ES-I3 (cell line): ENCODE measurements around the gene PIEZO2.

Experiments used
- H3K36me3 ChIP-seq: 2 replicates; pipeline ENCODE4 v1.6.1; 2013; ENCODE audit warnings: mild to moderate bottlenecking, low read length, control low read depth, moderate library complexity; ENCODE audit not compliant: insufficient read depth
- H3K4me1 ChIP-seq: 2 replicates; pipeline ENCODE4 v1.6.1; 2013; ENCODE audit warnings: mild to moderate bottlenecking, control low read depth, low read length; ENCODE audit not compliant: insufficient read depth
- H3K9ac ChIP-seq: 2 replicates; pipeline ENCODE4 v1.6.1; 2013; ENCODE audit warnings: low read depth, mild to moderate bottlenecking, low read length, moderate library complexity
- H3K9me3 ChIP-seq: 2 replicates; pipeline ENCODE4 v1.6.1; 2013; ENCODE audit warnings: mild to moderate bottlenecking, low read length, moderate library complexity; ENCODE audit not compliant: control insufficient read depth, insufficient read depth

PIEZO2 gene

DNA sequence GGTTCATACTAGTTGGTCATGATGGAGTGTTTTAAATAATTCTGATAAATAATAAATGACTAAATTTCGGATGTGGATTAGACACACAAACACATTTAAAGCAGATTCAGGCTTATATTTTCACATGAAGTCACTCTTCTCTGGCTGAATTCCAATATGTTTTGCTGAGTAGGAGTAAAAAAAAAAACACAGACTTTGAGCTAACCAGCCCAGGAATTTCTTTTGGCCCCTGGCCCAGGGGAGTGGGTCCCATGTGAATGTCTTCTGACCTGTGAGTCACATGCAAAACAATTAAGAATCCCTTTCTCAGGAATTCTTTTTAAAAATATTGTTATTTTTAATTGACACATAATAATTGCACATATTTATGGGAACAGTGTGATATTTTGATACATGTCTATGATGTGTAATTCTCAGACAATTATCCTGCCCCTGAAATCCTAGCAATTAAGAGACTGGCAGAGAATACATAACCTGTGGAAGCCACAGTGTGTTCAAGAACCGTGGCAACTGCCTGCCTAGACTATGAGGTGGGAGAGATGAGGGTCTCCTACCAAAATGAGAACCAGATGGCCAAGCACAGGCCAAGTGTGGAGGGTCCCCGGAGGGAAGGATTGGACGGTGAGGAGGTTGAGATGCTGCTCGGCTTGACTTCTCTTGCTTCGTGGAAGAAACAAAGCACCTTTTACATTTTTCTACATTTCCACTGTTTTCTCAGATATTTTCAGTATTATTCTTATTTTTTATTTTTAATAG, 236.4 kb downstream of the PIEZO2 start:
- Histone ChIP-seq H3K9ac (no peak overlapping the region), H3K36me3 (no peaks in the 10 kb centered on the region), H3K9me3 (no peaks in the 10 kb centered on the region), H3K4me1 (no peaks in the 10 kb centered on the region)

DNA sequence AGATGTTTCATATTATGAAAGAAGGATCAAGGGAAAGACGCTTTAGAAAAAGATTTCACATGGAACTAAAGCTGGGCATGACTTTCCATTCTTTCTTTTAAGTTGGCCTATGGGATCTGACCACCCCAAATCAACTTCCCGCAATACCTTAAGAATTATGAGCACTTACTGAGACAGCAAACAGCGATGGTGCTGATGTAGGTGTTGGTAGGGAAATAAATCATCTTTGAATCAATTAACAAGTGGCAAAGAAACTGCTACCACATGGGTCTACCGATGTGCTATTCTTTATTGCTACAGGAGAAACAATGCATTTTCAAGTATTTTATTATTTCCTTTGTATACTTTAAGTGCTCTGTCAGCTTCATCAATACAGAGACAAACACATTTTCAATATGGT, 239.6 kb downstream of the PIEZO2 start:
- no peaks in the 10 kb centered on the region for H3K9me3 ChIP-seq
- no peaks in the 10 kb centered on the region for H3K36me3 ChIP-seq
- no peak overlapping the region for H3K9ac ChIP-seq
- H3K4me1 ChIP-seq: no peaks in the 10 kb centered on the region

DNA sequence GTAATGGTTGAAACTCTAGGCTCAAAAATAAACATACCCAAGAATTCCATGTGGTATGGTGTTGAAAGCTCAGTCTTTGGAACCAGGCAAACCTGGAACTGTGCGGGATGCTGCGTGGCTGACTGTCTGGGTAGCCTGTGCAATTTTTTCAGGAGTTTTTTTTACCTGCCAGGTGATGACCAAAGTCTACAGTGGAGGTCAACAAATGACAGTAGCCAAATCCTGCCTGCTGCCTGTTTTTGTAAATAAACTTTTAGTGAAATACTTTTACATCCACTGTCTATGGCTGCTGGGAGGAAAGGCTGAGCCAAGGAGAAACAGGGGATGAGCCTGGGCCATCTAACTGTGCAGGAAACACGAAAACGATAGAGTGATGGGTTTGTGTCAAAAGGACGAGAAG, 240.6 kb downstream of the PIEZO2 start:
- Histone ChIP-seq H3K4me1 (no peaks in the 10 kb centered on the region), H3K9ac (no peak overlapping the region), H3K36me3 (no peaks in the 10 kb centered on the region), H3K9me3 (no peaks in the 10 kb centered on the region)

DNA sequence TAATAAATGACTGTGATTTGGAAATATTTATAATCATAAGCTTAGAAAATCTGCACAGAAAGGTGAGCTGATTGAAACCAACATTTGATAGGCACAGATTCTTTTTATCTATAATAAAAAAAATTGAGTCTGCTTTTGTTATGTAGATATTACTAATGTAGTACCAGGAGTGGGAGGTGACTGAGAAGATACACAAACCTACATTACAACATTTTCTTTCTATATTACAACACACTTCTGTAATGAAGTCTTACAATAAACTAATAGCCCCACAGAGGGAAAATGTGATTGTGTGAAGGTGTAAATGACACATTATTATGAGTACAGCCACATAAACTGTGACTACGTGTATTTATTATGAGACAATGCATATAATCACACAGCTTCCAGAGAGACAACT, 241.6 kb downstream of the PIEZO2 start:
- Histone ChIP-seq H3K4me1 (no peaks in the 10 kb centered on the region), H3K9ac (no peak overlapping the region), H3K36me3 (no peaks in the 10 kb centered on the region), H3K9me3 (no peaks in the 10 kb centered on the region)

DNA sequence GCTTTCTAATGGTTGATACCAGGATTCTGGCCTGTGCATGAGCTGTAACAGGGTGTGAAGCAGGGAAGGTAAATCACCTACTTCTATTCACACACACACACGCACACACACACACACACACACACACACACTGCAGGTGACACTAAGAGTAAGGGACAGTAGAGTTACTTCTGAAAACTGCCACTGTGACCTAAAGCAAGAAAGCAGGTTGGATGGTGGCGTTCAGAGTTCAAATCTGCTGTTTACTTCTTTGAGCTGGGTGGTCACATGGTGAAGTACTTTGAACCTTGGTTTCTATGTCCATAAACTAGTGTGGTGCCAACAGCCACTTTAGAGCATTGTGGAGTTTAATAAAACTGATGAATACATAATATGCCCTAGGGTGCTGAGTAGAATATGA, 248.0 kb downstream of the PIEZO2 start:
- no peak overlapping the region for H3K9ac ChIP-seq
- no peaks in the 10 kb centered on the region for H3K36me3 ChIP-seq
- H3K4me1 ChIP-seq: no peaks in the 10 kb centered on the region
- H3K9me3 ChIP-seq: no peaks in the 10 kb centered on the region

DNA sequence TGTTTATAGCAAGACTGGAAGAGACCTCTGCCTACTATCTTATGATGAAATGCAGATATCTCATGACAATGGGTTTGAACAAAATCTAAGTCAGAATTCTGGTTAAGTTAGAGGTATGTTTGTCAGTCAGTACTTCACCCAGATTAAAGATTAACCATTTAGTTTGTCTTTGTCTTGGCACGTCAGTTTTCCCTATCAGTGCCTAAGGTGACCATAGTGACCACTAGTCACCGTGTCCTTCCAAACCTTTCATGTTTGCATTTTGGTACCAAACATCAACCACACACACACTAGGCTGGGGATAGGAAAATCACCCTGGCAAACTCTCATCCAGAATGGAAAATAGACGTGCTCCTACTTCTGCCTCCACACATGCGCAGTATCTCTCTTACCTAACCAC, 248.9 kb downstream of the PIEZO2 start:
- H3K9me3 ChIP-seq: no peaks in the 10 kb centered on the region
- no peaks in the 10 kb centered on the region for H3K36me3 ChIP-seq
- H3K9ac ChIP-seq: no peak overlapping the region
- no peaks in the 10 kb centered on the region for H3K4me1 ChIP-seq

DNA sequence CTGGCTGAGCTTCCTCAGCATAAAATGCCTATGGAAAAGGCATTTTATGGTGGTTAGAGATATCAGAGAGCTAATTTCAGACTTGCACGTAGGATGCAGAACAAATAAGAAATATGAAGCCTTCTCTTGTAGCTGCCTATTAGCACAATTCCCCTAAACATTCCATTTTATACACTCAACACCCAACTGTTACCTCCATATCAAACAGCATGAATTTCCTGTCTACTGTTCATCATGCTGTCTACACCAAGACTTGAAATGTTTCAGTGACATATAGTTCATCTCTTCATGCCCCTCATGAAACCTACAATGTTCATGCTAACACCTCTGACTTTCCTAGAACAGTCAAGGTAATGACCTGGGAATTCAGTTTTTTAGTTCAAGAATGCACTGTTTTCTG, 249.9 kb downstream of the PIEZO2 start:
- Histone ChIP-seq H3K36me3 (no peaks in the 10 kb centered on the region), H3K4me1 (no peaks in the 10 kb centered on the region), H3K9ac (no peak overlapping the region), H3K9me3 (no peaks in the 10 kb centered on the region)

DNA sequence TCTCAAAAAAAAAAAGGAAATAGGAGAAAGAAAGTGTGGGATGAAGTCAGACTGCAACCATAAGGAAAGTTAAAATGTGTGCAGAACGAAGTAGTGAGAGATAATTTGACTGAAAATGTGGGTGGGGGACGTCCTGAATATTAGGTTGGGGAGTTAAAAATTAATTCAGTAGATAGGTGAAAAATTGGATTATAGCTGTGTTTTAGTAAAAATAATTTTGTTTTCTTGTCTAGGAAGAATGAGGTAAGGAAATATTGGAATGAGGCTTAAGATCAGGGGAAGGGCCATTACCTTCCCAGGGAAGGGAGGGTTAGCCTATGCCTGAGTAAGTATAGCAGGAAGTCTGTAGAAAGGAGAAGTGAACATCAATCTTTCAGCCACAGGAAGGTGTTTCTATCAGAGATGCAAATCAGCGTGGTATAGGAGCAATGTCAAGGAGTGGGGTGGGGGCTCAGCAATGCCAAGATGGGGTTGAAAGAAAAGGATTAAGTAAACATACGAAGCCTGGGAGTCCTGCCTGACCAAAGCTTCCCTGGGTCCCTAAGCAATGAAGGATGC, 250.9 kb downstream of the PIEZO2 start:
- no peak overlapping the region for H3K9ac ChIP-seq
- no peaks in the 10 kb centered on the region for H3K4me1 ChIP-seq
- H3K36me3 ChIP-seq: no peaks in the 10 kb centered on the region
- no peaks in the 10 kb centered on the region for H3K9me3 ChIP-seq

DNA sequence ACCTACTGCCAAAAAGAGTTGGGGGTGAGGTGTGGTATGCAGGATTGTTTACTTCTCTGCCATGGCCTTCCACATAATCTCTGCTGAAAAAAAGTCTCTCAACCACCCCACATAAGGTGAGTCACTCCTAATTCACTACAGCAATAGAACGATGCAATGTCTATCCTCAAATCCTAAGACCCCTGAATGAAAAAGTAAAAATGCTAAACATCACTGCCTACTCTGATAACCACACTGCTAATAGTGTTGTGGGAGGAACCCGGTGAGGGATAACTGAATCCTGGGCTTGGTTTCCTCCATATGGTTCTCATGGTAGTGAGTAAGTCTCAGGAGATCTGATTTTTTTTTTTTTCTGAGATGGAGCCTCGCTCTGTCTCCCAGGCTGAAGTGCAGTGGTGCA, 252.5 kb downstream of the PIEZO2 start:
- Histone ChIP-seq H3K4me1 (no peaks in the 10 kb centered on the region), H3K9me3 (no peaks in the 10 kb centered on the region), H3K36me3 (no peaks in the 10 kb centered on the region)

DNA sequence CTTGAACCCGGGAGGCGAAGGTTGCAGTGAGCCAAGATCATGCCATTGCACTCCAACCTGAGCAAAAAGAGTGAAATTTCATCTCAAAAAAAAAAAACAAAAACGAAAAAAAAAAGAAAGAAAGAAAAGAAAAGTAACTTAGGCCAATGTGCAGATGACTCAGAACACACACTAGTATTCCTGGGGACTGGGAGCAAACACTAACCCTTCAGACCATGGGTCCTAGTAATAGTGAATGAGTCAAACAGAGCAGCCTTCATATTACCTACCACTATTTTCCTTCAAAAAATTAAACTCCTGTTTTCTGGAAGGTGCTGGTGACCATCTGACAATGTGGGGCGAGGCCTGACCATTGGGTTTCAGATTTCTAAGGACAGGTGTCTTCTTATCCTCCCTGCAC, 253.4 kb downstream of the PIEZO2 start:
- Histone ChIP-seq H3K9me3 (no peaks in the 10 kb centered on the region), H3K9ac (no peak overlapping the region), H3K4me1 (no peaks in the 10 kb centered on the region), H3K36me3 (no peaks in the 10 kb centered on the region)

More for the DNA sequence above, 252.5 kb downstream of the PIEZO2 start:
- no peak overlapping the region for H3K9ac ChIP-seq

DNA sequence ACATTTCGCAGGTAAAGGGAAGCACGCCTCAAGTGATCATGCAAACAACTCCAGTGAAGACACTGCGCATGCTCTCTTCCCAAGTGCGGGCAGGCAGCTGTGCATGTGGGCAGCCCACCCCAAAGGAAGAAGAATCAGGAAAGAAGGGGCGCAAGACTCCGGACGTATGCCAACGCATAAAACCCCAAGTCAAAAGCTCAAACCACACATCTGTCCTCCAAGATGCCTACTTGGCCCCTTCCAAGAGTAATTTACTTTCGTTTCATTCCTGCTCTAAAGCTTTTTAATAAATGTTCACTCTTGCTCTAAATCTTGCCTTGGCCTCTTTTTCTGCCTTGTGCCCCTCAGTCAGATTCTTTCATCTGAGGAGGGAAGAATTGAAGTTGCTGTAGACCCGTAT, 254.9 kb downstream of the PIEZO2 start:
- H3K36me3 ChIP-seq: no peaks in the 10 kb centered on the region
- H3K9ac ChIP-seq: no peak overlapping the region
- H3K9me3 ChIP-seq: no peaks in the 10 kb centered on the region
- no peaks in the 10 kb centered on the region for H3K4me1 ChIP-seq

DNA sequence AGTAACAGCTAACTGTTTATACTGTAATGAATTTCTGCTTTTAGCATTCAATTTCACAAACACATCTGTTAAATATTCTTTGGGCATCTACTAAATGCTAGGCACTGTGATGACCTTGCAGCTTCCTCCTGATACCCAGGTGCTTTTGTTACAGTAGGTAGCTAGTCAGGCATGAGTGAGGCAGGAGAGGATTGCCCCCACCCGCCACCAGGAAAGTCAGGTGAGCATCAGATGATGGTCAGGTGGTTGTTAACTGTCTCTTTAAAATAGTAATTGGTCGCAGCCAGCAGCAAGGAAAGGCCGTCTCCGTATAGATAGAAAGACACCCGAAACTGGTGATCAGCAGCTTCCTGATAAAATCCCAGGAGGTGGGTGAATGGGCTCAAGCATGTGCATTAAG, 255.6 kb downstream of the PIEZO2 start:
- no peaks in the 10 kb centered on the region for H3K4me1 ChIP-seq
- no peaks in the 10 kb centered on the region for H3K36me3 ChIP-seq
- H3K9me3 ChIP-seq: no peaks in the 10 kb centered on the region
- H3K9ac ChIP-seq: no peak overlapping the region

DNA sequence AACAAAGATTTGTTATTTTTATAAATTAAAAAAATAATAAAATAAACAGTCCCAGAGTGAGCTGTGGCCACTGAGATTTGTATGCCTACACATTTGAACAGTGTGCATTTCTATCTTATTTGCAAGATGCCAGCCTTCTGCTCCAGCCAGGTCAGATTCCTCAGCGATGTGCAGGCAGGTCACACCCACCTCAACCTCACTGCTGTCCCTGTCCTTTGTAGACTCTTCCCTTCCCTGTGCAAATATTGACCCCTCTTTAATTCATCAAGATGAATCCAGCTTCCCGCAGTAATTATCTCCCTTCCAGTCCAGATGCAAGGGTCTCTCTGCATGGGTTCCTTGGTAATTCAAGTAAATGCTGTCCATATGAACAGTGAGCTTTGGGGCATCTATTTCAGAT, 256.2 kb downstream of the PIEZO2 start:
- no peaks in the 10 kb centered on the region for H3K4me1 ChIP-seq
- no peak overlapping the region for H3K9ac ChIP-seq
- no peaks in the 10 kb centered on the region for H3K9me3 ChIP-seq
- no peaks in the 10 kb centered on the region for H3K36me3 ChIP-seq

DNA sequence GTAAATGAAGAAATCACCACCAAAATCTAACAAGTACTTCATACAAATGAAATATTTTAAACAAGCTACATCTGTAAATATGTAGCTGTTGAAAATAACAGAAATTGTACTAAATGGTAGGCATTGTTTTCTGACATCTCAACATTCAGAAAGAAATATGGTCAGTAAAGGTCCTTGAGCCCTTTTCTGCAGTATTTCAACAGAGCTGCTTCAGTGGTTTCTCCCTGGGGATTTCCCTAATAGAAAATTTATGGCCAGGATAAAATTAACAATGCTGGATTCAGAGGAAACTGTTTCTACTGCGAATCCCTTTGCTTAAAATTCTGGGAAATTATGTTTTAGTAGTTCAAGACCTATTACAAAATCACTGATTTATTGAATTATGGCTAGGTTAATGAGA, 256.6 kb downstream of the PIEZO2 start:
- Histone ChIP-seq H3K36me3 (no peaks in the 10 kb centered on the region), H3K9ac (no peak overlapping the region), H3K9me3 (no peaks in the 10 kb centered on the region), H3K4me1 (no peaks in the 10 kb centered on the region)

DNA sequence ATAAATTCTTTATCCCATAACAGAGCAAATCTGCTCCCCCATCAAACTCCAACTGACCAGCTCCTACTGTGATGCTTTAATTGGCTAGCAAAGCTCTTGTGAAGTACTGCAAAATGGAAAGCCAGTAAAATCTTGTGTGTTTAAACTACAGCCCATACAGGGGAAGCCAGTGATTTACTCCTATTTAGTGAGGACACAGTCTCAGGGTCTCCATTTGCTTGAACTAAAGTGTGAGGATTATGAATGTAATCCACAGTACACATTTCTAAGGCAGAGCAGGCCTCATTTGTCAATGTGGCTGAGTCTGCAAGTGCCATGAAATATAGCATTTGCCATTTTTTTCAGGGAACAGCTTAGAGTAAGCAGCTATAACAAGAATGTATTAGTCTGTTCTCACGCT, 259.3 kb downstream of the PIEZO2 start:
- Histone ChIP-seq H3K9ac (no peak overlapping the region), H3K9me3 (no peaks in the 10 kb centered on the region), H3K4me1 (no peaks in the 10 kb centered on the region), H3K36me3 (no peaks in the 10 kb centered on the region)
